Loucy (cell line): ENCODE measurements around the gene LYPLA2.
A peak's percentile ranks its signal among the peaks of the same experiment; 100 is the strongest.

Source experiments
- H2AFZ ChIP-seq: fragments of 200-600 bp; sonication (generic); 2 replicates; pipeline ENCODE4 v1.6.0; 2016; ENCODE audit warnings: antibody characterized with exemption, mild to moderate bottlenecking, low read length, moderate library complexity
- H3F3A ChIP-seq: fragments of 200-600 bp; 2 replicates; pipeline ENCODE4 v1.6.0; 2016; ENCODE audit warnings: antibody characterized with exemption, low read depth, mild to moderate bottlenecking
- H3K27me3 ChIP-seq: fragments of 200-600 bp; sonication (generic); 2 replicates; pipeline ENCODE4 v1.6.1; 2014; ENCODE audit warnings: low read length, mild to moderate bottlenecking; ENCODE audit not compliant: insufficient read depth, poor library complexity, severe bottlenecking
- H3K36me3 ChIP-seq: fragments of 200-600 bp; sonication (generic); 2 replicates; pipeline ENCODE4 v1.6.1; 2016; ENCODE audit warnings: low read length; ENCODE audit not compliant: insufficient read depth
- H3K4me1 ChIP-seq: fragments of 200-600 bp; sonication (generic); 2 replicates; pipeline ENCODE4 v1.5.1; 2014; ENCODE audit warnings: low read length, mild to moderate bottlenecking; ENCODE audit not compliant: insufficient read depth, poor library complexity, severe bottlenecking
- H3K4me2 ChIP-seq: fragments of 200-600 bp; sonication (generic); 2 replicates; pipeline ENCODE4 v1.6.0; 2014; ENCODE audit warnings: antibody characterized with exemption, low read length, low read depth, mild to moderate bottlenecking; ENCODE audit not compliant: poor library complexity, severe bottlenecking
- H3K4me3 ChIP-seq: fragments of 200-600 bp; sonication (generic); 2 replicates; pipeline ENCODE4 v1.5.1; 2014; ENCODE audit warnings: low read length, mild to moderate bottlenecking, mixed read lengths; ENCODE audit not compliant: poor library complexity, severe bottlenecking
- H3K79me2 ChIP-seq: fragments of 200-600 bp; sonication (generic); 2 replicates; pipeline ENCODE4 v1.6.1; 2014; ENCODE audit warnings: low read length; ENCODE audit not compliant: insufficient read depth
- H3K9ac ChIP-seq: fragments of 200-600 bp; sonication (generic); 2 replicates; pipeline ENCODE4 v1.6.0; 2014; ENCODE audit warnings: mild to moderate bottlenecking, low read depth, low read length, moderate library complexity; ENCODE audit not compliant: poor library complexity, severe bottlenecking
- H3K9me2 ChIP-seq: fragments of 200-600 bp; sonication (generic); replicated peaks from 2 replicates; pipeline ENCODE4 v1.6.1; 2016; ENCODE audit warnings: low read depth, low read length, mixed read lengths
- H3K9me3 ChIP-seq: fragments of 200-600 bp; sonication (generic); 2 replicates; pipeline ENCODE4 v1.6.1; 2014; ENCODE audit warnings: mild to moderate bottlenecking, antibody characterized with exemption, low read length, low read depth; ENCODE audit not compliant: insufficient read depth
- H4K20me1 ChIP-seq: fragments of 200-600 bp; sonication (generic); 2 replicates; pipeline ENCODE4 v1.6.0; 2014; ENCODE audit warnings: antibody characterized with exemption, low read length, mild to moderate bottlenecking; ENCODE audit not compliant: insufficient read depth, poor library complexity, severe bottlenecking
- CTCF ChIP-seq: fragments of 200-600 bp; sonication (generic); conservative IDR thresholded peaks from 2 replicates; pipeline ENCODE4 v1.5.1; 2014; ENCODE audit warnings: mild to moderate bottlenecking, antibody characterized with exemption, low read length
- EZH2phosphoT487 ChIP-seq: fragments of 200-600 bp; IDR thresholded peaks from 2 replicates; pipeline ENCODE4 v1.6.1; 2018; ENCODE audit warnings: antibody characterized with exemption, mild to moderate bottlenecking, moderate library complexity, borderline replicate concordance

LYPLA2 gene

DNA sequence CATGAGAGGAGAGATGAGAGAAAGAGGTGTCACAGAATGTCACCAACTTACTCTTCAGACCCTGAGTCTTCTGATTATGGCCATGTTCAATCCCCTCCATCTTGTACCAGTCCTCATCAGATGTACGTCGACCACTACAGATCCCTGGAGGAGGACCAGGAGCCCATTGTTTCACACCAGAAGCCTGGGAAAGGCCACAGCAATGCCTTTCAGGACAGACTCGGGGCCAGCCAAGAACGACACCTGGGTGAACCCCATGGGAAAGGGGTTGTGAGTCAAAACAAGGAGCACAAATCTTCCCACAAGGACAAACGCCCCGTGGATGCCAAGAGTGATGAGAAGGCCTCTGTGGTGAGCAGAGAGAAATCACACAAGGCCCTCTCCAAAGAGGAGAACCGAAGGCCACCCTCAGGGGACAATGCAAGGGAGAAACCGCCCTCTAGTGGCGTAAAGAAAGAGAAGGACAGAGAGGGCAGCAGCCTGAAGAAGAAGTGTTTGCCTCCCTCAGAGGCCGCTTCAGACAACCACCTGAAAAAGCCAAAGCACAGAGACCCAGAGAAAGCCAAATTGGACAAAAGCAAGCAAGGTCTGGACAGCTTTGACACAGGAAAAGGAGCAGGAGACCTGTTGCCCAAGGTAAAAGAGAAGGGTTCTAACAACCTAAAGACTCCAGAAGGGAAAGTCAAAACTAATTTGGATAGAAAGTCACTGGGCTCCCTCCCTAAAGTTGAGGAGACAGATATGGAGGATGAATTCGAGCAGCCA lies 39.7 kb upstream of the LYPLA2 start:
- H2AFZ ChIP-seq: no peak overlapping the region
- H3K79me2 ChIP-seq: peaks cover 46% of the 10 kb centered on the region
- no peaks in the 10 kb centered on the region for H3K27me3 ChIP-seq
- H3K9ac ChIP-seq: no peak overlapping the region
- peaks cover 69% of the 10 kb centered on the region for H3K36me3 ChIP-seq
- peaks cover 20% of the 10 kb centered on the region for H3K4me1 ChIP-seq
- H3F3A ChIP-seq: no peaks in the 10 kb centered on the region
- H3K9me3 ChIP-seq: no peaks in the 10 kb centered on the region
- no peak overlapping the region for H3K4me3 ChIP-seq
- no peaks in the 10 kb centered on the region for H3K9me2 ChIP-seq
- no peak overlapping the region for H3K4me2 ChIP-seq
- TF ChIP-seq EZH2phosphoT487 (no peak), CTCF (peak; percentile 86)
- H4K20me1 ChIP-seq: peaks cover 47% of the 10 kb centered on the region

GRCh38 chr1:23751815-23752200 lies 39.1 kb upstream of the LYPLA2 start:
- Histone ChIP-seq H3K4me2 (no peak overlapping the region), H3K36me3 (peaks cover 75% of the 10 kb centered on the region), H3K27me3 (no peaks in the 10 kb centered on the region), H3F3A (no peaks in the 10 kb centered on the region), H3K4me1 (peaks cover 20% of the 10 kb centered on the region), H3K79me2 (peaks cover 40% of the 10 kb centered on the region), H3K9me3 (no peaks in the 10 kb centered on the region), H3K9me2 (no peaks in the 10 kb centered on the region), H3K4me3 (no peak overlapping the region), H4K20me1 (peaks cover 41% of the 10 kb centered on the region), H3K9ac (no peak overlapping the region), H2AFZ (no peak overlapping the region)
- TF ChIP-seq CTCF: no peak
- TF ChIP-seq EZH2phosphoT487: no peak

DNA sequence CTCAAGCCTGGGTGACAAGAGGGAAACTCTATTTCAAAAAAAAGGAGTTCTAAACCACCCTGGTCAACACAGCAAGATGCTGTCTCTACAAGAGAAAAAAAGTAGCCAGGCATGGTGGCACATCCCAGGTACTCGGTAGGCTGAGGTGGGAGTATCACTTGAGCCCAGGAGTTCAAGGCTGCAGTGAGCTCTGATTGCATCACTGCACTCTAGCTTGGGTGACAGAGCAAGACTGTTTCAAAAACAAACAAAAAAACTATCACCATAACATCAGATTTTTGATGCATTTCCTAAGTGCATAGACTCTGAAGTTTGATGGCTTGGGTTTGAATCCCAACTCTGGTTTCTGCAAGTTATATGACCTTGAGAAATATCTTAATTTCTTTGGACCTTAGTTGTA lies 38.0 kb upstream of the LYPLA2 start:
- H3F3A ChIP-seq: no peaks in the 10 kb centered on the region
- H3K9me3 ChIP-seq: no peaks in the 10 kb centered on the region
- H3K4me1 ChIP-seq: peaks cover 11% of the 10 kb centered on the region
- no peaks in the 10 kb centered on the region for H3K9me2 ChIP-seq
- H3K9ac ChIP-seq: no peak overlapping the region
- no peak overlapping the region for H3K4me2 ChIP-seq
- H3K79me2 ChIP-seq: peaks cover 29% of the 10 kb centered on the region
- no peak overlapping the region for H2AFZ ChIP-seq
- H3K36me3 ChIP-seq: peaks cover 82% of the 10 kb centered on the region
- H4K20me1 ChIP-seq: peaks cover 32% of the 10 kb centered on the region
- H3K27me3 ChIP-seq: no peaks in the 10 kb centered on the region
- TF ChIP-seq CTCF: no peak
- TF ChIP-seq EZH2phosphoT487: no peak
- H3K4me3 ChIP-seq: no peak overlapping the region
